NCI-H2196 (cell line): ENCODE measurements around the gene PLAAT2.
A peak's percentile ranks its signal among the peaks of the same experiment; 100 is the strongest.

Experiments
- DNase-seq: peaks from one replicate; lab custom pipeline; 2025; ENCODE audit not compliant: unreplicated experiment; lab: John Stamatoyannopoulos, UW

The PLAAT2 gene

DNA sequence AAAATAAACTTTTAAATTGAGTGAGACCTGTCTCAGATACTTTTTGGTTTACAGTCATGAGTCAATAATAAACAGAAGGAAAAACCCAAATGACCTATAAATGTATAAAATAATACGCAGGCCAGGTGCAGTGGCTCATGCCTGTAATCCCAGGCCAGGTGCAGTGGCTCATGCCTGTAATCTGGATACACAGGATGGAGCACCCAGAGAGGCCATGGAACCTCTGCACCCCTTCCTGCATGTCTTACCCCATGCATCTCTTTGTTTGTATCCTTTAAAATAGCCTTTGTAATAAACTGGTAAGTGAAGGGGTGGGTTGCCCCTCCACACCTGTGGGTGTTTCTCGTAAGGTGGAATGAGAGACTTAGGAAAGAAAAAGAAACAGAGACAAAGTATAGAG lies 35.5 kb downstream of the PLAAT2 start:
- no peak for DNase-seq

DNA sequence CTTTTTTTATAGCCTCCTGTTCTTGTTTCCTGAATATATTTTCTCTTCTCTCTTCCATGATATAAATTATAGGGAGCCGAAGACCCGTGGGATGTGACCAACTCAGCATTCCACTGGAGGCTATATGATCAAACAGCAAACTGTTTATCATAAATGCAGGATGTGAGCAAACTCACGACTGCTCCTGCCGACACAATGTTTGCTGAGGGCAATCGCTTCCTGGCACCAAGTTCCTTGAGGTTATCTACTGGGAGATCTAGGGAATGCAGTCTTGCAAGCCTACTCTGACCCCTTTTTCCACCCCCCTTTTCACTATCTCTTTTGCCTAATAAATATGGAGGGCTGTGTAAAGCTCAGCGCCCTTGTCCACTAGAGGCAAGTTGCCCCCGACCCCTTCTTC lies 40.0 kb downstream of the PLAAT2 start:
- DNase-seq, result no peak

DNA sequence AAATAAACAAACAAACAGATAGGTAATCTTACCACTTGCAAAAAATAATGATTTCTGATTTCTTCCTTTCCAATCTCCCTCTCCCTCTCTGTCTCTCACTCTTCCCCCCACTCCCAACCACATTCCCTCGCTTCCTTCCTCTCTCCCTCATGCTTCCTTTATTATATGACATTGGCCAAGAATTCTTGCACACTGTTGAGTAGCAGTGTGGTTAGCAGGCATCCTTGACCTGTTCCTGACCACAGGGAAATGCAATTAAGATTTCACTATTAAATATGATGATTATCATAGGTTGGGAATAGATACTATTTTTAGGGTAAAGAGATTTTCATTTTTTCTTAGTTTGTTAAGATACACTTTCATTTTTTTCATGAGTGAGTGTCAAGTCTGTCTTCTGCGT lies 41.3 kb downstream of the PLAAT2 start:
- no peak for DNase-seq

DNA sequence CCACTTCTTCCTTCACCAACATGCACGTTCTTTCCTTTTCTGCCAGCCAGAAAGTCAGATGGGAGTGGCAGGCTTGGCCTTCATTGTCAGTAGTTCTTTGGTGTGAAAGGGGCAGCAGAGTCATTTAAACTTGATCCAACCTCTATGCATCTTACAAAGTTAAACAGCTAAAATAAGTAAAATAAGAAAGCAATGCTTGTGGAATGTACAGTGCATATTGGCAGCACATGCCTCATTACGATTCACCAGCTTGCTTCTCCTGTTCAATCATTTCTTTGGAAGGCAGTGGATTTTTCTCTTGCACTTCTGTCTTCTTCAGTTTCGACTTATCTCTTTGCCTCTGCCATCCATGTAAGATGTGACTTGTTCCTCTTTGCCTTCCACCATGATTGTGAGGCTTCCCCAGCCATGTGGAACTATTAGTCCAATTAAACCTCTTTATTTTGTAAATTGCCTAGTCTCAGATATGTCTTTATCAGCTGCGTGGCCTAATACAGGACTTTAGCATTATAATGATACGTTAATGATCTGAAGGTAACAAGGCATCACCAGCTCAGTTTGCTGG lies 42.5 kb downstream of the PLAAT2 start:
- no peak for DNase-seq

GRCh38 chr11:63518548-63518947 lies 44.6 kb downstream of the PLAAT2 start:
- no peak for DNase-seq

DNA sequence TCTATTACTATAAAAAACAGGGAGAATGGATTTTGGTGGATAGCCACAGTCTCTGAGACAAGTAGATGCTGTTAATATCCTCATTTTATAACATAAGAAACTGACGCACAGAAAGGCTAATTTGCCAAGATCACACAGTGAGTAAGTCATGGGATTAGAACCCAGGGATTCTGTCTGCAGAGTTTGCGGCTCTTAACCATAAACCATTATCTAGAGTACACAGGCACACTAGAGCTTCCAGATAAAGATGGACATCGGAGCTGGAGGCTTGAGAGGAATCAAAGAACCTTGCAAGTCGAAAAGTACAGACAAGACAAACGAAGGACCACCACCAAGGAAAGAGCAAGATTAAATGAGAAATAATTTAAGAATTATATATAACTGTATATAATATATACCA lies 46.0 kb downstream of the PLAAT2 start:
- DNase-seq, result no peak

- DNase-seq, result no peak
Measured at GRCh38 chr11:63516109-63516508, 47.1 kb downstream of the PLAAT2 start.

- DNase-seq, result no peak
Measured at GRCh38 chr11:63512816-63513215, 50.4 kb downstream of the PLAAT2 start.

DNA sequence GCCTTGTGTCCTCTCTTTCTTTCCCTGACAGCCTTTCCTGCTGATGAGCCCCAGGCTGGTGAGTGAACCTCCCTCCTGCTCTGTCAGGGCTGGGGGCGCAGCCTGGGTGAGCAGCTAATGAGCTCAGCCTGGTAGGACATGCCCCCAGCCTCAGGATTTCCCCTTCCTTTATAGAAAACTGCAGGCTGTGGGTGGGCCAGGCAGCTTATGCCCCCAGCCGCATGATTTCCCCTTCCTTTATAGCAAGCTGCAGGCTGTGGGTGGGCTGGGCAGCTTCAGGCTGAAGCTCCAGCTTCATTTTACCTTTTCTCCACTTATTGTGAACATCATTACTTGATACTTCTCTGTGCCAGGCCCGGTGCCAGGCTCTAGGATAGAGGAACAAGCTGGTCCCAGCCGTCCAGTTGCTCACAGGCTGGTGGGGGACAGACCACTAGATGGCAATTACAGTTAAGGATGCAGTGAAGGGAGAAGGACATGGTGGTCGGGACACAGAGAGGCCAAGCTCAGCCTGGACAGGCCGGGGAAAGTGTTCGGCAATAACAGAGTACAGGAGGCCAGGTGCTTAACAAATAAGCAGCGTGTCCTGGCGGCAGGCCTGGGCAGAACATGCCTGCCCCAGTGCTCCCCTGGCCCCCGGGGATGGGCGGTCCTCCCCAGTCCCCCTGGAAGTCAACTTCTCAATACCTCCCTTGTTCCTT lies 52.0 kb downstream of the PLAAT2 start:
- no peak for DNase-seq

DNA sequence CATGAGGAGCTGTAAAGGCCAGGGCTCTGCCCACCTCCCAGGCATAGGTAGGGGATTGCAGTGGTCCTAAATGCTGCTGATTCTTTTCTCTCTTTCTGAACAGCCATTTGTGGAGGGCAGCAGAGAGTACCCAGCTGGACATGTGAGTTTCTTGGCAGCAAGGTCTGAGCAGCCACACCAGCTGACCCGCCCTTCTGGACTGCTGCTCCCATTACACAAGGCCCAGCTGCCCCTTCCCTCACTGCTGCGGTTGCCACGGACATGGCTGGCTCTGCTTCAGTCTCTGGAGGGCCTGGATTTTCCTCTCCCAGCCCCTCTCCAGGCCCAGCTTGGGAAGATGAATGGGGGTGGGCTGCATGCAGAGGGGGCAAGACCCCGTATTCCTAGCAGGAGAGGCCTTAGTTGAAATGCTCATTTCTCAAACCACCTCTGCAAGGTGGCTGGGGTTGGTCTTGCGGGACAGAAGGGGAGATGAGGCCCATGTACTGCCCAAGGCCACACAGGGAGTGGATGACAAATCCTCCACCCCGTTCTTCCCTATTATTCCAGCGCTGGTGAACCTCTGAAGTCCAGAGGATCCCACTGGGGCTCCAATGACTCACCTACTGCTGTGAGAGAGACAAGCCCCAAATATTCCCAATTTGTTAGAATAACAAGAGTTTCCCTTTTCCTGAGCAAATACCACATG lies 52.7 kb downstream of the PLAAT2 start:
- peak; percentile 13 for DNase-seq

- DNase-seq, result no peak
Measured at GRCh38 chr11:63508745-63509144, 54.4 kb downstream of the PLAAT2 start.

GRCh38 chr11:63508009-63508408 lies 55.2 kb downstream of the PLAAT2 start:
- peak; percentile 10 for DNase-seq

DNA sequence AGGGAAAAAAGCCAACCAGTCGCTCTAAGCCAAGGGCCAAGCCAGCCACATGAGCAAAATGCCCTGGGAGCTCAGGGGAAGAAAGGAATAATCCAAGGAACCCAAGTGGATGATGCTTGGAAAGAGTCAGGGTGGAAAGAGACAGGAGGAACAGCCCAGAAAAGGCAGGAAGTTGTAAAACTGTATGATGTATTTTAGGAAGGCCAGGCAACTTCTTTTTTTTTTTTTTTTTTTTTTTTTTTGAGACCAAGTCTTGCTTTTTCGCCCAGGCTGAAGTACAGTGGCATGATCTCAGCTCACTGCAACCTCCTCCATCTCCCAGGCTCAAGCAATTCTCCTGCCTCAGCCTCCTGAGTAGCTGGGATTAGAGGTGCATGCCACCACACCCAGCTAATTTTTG lies 55.7 kb downstream of the PLAAT2 start:
- no peak for DNase-seq

DNA sequence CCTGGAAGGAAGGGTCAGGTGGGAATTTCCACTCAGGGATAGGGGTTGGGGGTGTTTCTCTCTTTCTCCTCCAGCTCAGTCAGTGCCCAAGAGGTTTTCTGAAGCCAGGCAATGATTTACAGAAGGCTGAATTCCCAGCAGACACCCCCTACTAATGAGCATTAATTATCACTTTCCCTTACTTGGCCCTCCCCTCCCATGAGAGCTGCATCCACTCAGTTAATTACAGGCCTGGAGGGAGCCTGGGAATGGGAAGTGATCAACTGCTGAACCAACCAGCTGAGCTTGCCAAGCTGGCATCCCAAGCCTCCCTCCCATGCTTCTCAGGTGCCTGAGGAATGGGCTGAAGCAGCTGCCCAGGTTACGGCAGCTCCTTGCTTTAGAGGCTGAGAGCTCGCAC lies 56.3 kb downstream of the PLAAT2 start:
- no peak for DNase-seq

DNA sequence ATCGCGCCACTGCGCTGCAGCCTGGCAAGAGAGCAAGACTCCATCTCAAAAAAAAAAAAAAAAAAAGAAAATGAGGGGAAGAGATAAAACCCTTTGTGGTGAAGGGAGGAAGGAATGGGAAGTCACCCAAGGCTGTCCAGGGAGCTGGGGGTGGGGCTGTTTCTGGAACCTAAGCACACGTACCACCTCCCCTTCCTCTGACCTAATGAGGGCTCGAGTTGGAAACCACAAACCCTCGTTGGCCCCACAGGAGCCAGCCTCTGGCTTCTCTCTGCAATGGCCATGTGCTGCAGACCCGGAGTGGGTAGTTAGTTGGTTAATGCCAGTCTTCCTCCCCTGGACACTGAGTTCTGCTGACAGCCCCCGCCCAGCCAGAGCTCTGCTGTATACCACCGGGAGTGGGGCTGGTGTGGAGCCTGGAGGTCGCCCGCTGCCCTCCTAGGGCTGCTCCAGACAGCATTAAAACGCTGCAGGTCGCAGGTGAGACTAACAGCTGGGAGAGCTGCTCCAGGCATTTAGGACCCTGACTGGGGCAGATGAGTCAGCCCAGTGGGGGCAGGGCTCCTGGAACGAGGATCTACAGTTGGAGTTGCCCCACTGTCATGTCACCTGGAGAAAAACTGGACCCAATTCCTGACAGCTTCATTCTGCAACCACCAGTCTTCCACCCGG lies 57.2 kb downstream of the PLAAT2 start, which contains the start of gene LGALS12:
Gene LGALS12, plus strand, starts transcription at position 228 of the 672 bp plus-strand sequence. Its CDS starts 375 bp downstream, at position 603.
- DNase-seq, result no peak

DNA sequence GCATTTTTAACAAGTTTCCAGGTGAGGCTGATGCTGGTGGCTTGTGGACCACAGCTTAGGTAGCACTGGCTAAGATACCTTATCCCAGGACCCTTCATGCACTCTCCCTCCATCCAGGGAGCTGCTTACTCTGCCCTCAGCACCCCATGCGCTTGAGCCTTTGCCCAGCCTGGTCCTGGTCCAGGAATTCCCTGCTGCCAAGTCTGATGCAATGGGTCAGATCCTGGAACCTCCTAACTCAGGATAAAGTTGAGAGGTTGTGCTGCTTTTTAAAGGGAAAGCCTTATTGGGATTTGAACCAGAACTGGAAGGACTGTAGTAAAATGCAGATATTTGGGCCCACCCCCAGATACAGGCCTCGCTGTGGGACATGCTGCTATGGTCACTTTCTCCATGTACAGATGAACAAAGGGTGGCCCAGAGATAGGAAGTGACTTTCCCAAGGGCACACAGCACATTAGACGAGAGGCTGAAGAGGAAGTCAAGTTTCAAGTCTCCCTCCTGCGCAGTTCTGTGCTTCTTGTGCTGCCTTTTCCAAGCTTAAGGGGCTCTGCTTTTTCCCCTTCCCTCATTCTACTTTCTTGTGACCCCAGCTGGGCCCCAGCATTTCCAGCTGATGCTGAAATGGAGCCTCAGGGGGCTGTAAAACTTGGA lies 58.1 kb downstream of the PLAAT2 start:
- DNase-seq, result no peak

DNA sequence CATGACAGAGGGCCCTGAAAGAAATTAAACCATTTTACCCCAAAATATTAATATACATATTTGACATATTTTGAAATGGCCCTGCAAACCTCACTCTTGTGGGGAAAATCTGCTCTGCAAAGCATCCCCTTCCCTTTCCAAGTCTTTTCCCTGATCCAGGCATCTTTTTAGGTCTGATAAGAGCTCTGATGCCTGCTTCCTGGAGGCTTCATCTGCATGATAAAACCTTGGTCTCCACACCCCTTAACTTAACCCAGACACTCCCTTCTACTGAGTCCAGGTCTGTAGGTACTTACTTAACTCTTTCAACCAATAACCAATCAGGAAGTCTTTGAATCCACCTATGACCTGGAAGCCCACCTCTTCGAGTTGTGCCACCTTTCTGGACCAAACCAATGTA lies 59.1 kb downstream of the PLAAT2 start:
- DNase-seq, result no peak

GRCh38 chr11:63503492-63503891 lies 59.7 kb downstream of the PLAAT2 start:
- DNase-seq, result no peak
